ENCODE measurements around the gene RYR2. TPM values are rescaled to one million over a fixed set of nuclear protein-coding genes. Genes with fewer than 3 reads are reported as not detected.

The RYR2 gene
- total RNA-seq, 1 donor from 2014 or later: 0.90 TPM

GRCh38 chr1:237673631-237674030 lies 631.6 kb downstream of the RYR2 start:
- Mint-ChIP-seq H3K9me3 (peaks cover 8% of the 10 kb centered on the region), H3K4me3 (no peak overlapping the region), H3K27ac (no peak overlapping the region), H3K4me1 (peaks cover under 1% of the 10 kb centered on the region), H3K27me3 (ENCODE audit: insufficient read depth, low read depth) (peaks cover 2% of the 10 kb centered on the region), H3K36me3 (no peaks in the 10 kb centered on the region)
- Histone ChIP-seq H3K9me3 (ENCODE audit: low read depth) (no peaks in the 10 kb centered on the region), H3F3A (ENCODE audit: low read depth) (no peaks in the 10 kb centered on the region), H3K4me2 (no peak overlapping the region), H3K4me3 (no peak overlapping the region), H3K27ac (no peak overlapping the region), H2AFZ (replicated peaks) (no peak overlapping the region), H3K79me2 (ENCODE audit: low read depth) (no peaks in the 10 kb centered on the region), H3K27me3 (no peaks in the 10 kb centered on the region), H3K36me3 (no peaks in the 10 kb centered on the region), H3K4me1 (no peaks in the 10 kb centered on the region), H3K9ac (no peak overlapping the region), H4K20me1 (ENCODE audit: low read depth) (no peaks in the 10 kb centered on the region)
- TF ChIP-seq CTCF (IDR thresholded peaks at IDR 0.05): no peak
- DNase-seq (ENCODE audit: low spot score): no peak

GRCh38 chr1:237677979-237678378 lies 636.0 kb downstream of the RYR2 start:
- no peaks in the 10 kb centered on the region for H3K27me3 Mint-ChIP-seq (ENCODE audit: insufficient read depth, low read depth)
- no peak overlapping the region for H3K4me3 ChIP-seq
- H3K9ac ChIP-seq: no peak overlapping the region
- H3F3A ChIP-seq (ENCODE audit: low read depth): no peaks in the 10 kb centered on the region
- no peaks in the 10 kb centered on the region for H3K27me3 ChIP-seq
- no peak overlapping the region for H3K4me2 ChIP-seq
- no peak overlapping the region for H2AFZ ChIP-seq (replicated peaks)
- H3K9me3 ChIP-seq (ENCODE audit: low read depth): no peaks in the 10 kb centered on the region
- no peak overlapping the region for H3K27ac Mint-ChIP-seq
- no peaks in the 10 kb centered on the region for H3K4me1 Mint-ChIP-seq
- DNase-seq (ENCODE audit: low spot score): no peak
- H3K36me3 ChIP-seq: no peaks in the 10 kb centered on the region
- H3K79me2 ChIP-seq (ENCODE audit: low read depth): no peaks in the 10 kb centered on the region
- no peak overlapping the region for H3K27ac ChIP-seq
- no peaks in the 10 kb centered on the region for H4K20me1 ChIP-seq (ENCODE audit: low read depth)
- TF ChIP-seq EZH2 (IDR thresholded peaks at IDR 0.05): no peak
- TF ChIP-seq CTCF (IDR thresholded peaks at IDR 0.05): peak; percentile 34
- no peaks in the 10 kb centered on the region for H3K36me3 Mint-ChIP-seq
- H3K4me3 Mint-ChIP-seq: no peak overlapping the region
- H3K4me1 ChIP-seq: no peaks in the 10 kb centered on the region
- no peaks in the 10 kb centered on the region for H3K9me3 Mint-ChIP-seq

GRCh38 chr1:237679687-237680086 lies 637.7 kb downstream of the RYR2 start:
- Histone ChIP-seq H3K9me3 (ENCODE audit: low read depth) (no peaks in the 10 kb centered on the region), H3K79me2 (ENCODE audit: low read depth) (no peaks in the 10 kb centered on the region), H3K27ac (no peak overlapping the region), H3K36me3 (no peaks in the 10 kb centered on the region), H3K27me3 (no peaks in the 10 kb centered on the region), H3K4me2 (no peak overlapping the region), H3K4me1 (no peaks in the 10 kb centered on the region), H2AFZ (replicated peaks) (no peak overlapping the region), H3F3A (ENCODE audit: low read depth) (no peaks in the 10 kb centered on the region), H4K20me1 (ENCODE audit: low read depth) (no peaks in the 10 kb centered on the region), H3K4me3 (no peak overlapping the region), H3K9ac (no peak overlapping the region)
- Mint-ChIP-seq H3K9me3 (no peaks in the 10 kb centered on the region), H3K36me3 (no peaks in the 10 kb centered on the region), H3K27ac (no peak overlapping the region), H3K4me3 (no peak overlapping the region), H3K27me3 (ENCODE audit: insufficient read depth, low read depth) (no peaks in the 10 kb centered on the region), H3K4me1 (no peaks in the 10 kb centered on the region)
- TF ChIP-seq EZH2phosphoT487 (IDR thresholded peaks at IDR 0.05) (no peak), EZH2 (IDR thresholded peaks at IDR 0.05) (no peak), CTCF (IDR thresholded peaks at IDR 0.05) (no peak)
- no peak for DNase-seq (ENCODE audit: low spot score)

GRCh38 chr1:237681210-237681609 lies 639.2 kb downstream of the RYR2 start:
- H3K4me1 Mint-ChIP-seq: no peaks in the 10 kb centered on the region

More at GRCh38 chr1:237681210-237681609, 639.2 kb downstream of the RYR2 start:
- Mint-ChIP-seq H3K9me3 (no peaks in the 10 kb centered on the region), H3K27ac (no peak overlapping the region), H3K4me3 (no peak overlapping the region), H3K27me3 (ENCODE audit: insufficient read depth, low read depth) (no peaks in the 10 kb centered on the region), H3K36me3 (no peaks in the 10 kb centered on the region)
- no peaks in the 10 kb centered on the region for H3K27me3 ChIP-seq
- no peak overlapping the region for H3K4me3 ChIP-seq
- no peaks in the 10 kb centered on the region for H3K9me3 ChIP-seq (ENCODE audit: low read depth)
- H3K4me1 ChIP-seq: no peaks in the 10 kb centered on the region
- no peaks in the 10 kb centered on the region for H3F3A ChIP-seq (ENCODE audit: low read depth)
- no peak overlapping the region for H3K4me2 ChIP-seq
- no peaks in the 10 kb centered on the region for H3K36me3 ChIP-seq
- no peak overlapping the region for H3K27ac ChIP-seq
- DNase-seq (ENCODE audit: low spot score): no peak
- TF ChIP-seq EZH2 (IDR thresholded peaks at IDR 0.05) (no peak), CTCF (IDR thresholded peaks at IDR 0.05) (no peak), EZH2phosphoT487 (IDR thresholded peaks at IDR 0.05) (no peak)
- H4K20me1 ChIP-seq (ENCODE audit: low read depth): no peaks in the 10 kb centered on the region
- no peak overlapping the region for H3K9ac ChIP-seq
- no peak overlapping the region for H2AFZ ChIP-seq (replicated peaks)
- no peaks in the 10 kb centered on the region for H3K79me2 ChIP-seq (ENCODE audit: low read depth)
